ENCODE data around the gene ZNF329.

DNA sequence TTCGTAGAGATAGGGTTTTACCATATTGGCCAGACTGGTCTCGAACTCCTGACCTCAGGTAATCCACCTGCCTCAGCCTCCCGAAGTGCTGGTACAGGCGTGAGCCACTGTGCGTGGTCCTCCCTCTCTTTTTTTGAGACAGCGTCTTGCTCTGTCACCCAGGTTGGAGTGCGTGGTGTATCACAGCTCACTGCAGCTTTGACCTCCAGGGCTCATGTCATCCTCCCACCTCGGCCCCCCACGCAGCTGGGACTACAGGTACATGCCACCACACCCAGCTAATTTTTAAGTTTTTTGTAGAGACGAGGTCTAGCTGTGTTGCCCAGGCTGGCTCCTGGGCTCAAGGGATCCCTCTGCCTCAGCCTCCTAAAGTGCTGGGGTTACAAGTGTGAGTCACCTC lies 70.8 kb downstream of the ZNF329 start:
- no peak for TF ChIP-seq CTCF (IDR thresholded peaks at IDR 0.05)
- TF ChIP-seq POLR2A (IDR thresholded peaks at IDR 0.05) = no peak

All from right lobe of liver (tissue), 4 donors.